Measurements from ENCODE around the gene NFATC1.

The NFATC1 gene

GRCh38 chr18:79486356-79487182, 90.8 kb downstream of the NFATC1 start:
- Histone ChIP-seq H3K36me3 (ENCODE audit: insufficient read depth, low read length) (no peaks in the 10 kb centered on the region), H3K4me3 (ENCODE audit: low read length) (no peak overlapping the region), H3K4me1 (ENCODE audit: insufficient read depth, low read length) (no peaks in the 10 kb centered on the region), H3K27me3 (ENCODE audit: insufficient read depth, low read length) (no peaks in the 10 kb centered on the region), H3K9ac (ENCODE audit: low read depth, low read length) (no peak overlapping the region), H3K9me3 (ENCODE audit: insufficient read depth, low read depth, low read length) (no peaks in the 10 kb centered on the region), H3K27ac (ENCODE audit: low read depth, low read length) (no peak overlapping the region)
- 96% methylated on average over 69 of the region's 69 CpGs for WGBS

GRCh38 chr18:79487183-79487800, 91.6 kb downstream of the NFATC1 start:
- Histone ChIP-seq H3K4me1 (ENCODE audit: insufficient read depth, low read length) (no peaks in the 10 kb centered on the region), H3K9me3 (ENCODE audit: insufficient read depth, low read depth, low read length) (no peaks in the 10 kb centered on the region), H3K36me3 (ENCODE audit: insufficient read depth, low read length) (no peaks in the 10 kb centered on the region), H3K27ac (ENCODE audit: low read depth, low read length) (no peak overlapping the region), H3K4me3 (ENCODE audit: low read length) (no peak overlapping the region), H3K27me3 (ENCODE audit: insufficient read depth, low read length) (no peaks in the 10 kb centered on the region), H3K9ac (ENCODE audit: low read depth, low read length) (no peak overlapping the region)
- 95% methylated on average over 42 of the region's 42 CpGs for WGBS

GRCh38 chr18:79487801-79488201, 92.1 kb downstream of the NFATC1 start:
- H3K27me3 ChIP-seq (ENCODE audit: insufficient read depth, low read length): no peaks in the 10 kb centered on the region
- no peak overlapping the region for H3K9ac ChIP-seq (ENCODE audit: low read depth, low read length)
- H3K27ac ChIP-seq (ENCODE audit: low read depth, low read length): no peak overlapping the region
- no peaks in the 10 kb centered on the region for H3K4me1 ChIP-seq (ENCODE audit: insufficient read depth, low read length)
- H3K36me3 ChIP-seq (ENCODE audit: insufficient read depth, low read length): no peaks in the 10 kb centered on the region
- WGBS: 92% methylated on average over 22 of the region's 22 CpGs
- H3K9me3 ChIP-seq (ENCODE audit: insufficient read depth, low read depth, low read length): no peaks in the 10 kb centered on the region
- no peak overlapping the region for H3K4me3 ChIP-seq (ENCODE audit: low read length)

GRCh38 chr18:79488311-79489050, 92.8 kb downstream of the NFATC1 start:
- Histone ChIP-seq H3K4me1 (ENCODE audit: insufficient read depth, low read length) (no peaks in the 10 kb centered on the region), H3K27ac (ENCODE audit: low read depth, low read length) (no peak overlapping the region), H3K9ac (ENCODE audit: low read depth, low read length) (no peak overlapping the region), H3K4me3 (ENCODE audit: low read length) (no peak overlapping the region), H3K9me3 (ENCODE audit: insufficient read depth, low read depth, low read length) (no peaks in the 10 kb centered on the region), H3K27me3 (ENCODE audit: insufficient read depth, low read length) (no peaks in the 10 kb centered on the region), H3K36me3 (ENCODE audit: insufficient read depth, low read length) (no peaks in the 10 kb centered on the region)
- 96% methylated on average over 26 of the region's 26 CpGs for WGBS

- no peaks in the 10 kb centered on the region for H3K4me1 ChIP-seq (ENCODE audit: insufficient read depth, low read length)
- WGBS: 94% methylated on average over 32 of the region's 32 CpGs
- no peak overlapping the region for H3K27ac ChIP-seq (ENCODE audit: low read depth, low read length)
- H3K9ac ChIP-seq (ENCODE audit: low read depth, low read length): no peak overlapping the region
- H3K4me3 ChIP-seq (ENCODE audit: low read length): no peak overlapping the region
- H3K9me3 ChIP-seq (ENCODE audit: insufficient read depth, low read depth, low read length): no peaks in the 10 kb centered on the region
- H3K27me3 ChIP-seq (ENCODE audit: insufficient read depth, low read length): no peaks in the 10 kb centered on the region
- no peaks in the 10 kb centered on the region for H3K36me3 ChIP-seq (ENCODE audit: insufficient read depth, low read length)
Measured at GRCh38 chr18:79489051-79489898, 93.5 kb downstream of the NFATC1 start.

- WGBS: 91% methylated on average over 16 of the region's 16 CpGs
Measured at GRCh38 chr18:79489899-79490625, 94.3 kb downstream of the NFATC1 start.

GRCh38 chr18:79490626-79491041, 94.9 kb downstream of the NFATC1 start:
- H3K4me3 ChIP-seq (ENCODE audit: low read length): no peak overlapping the region
- H3K36me3 ChIP-seq (ENCODE audit: insufficient read depth, low read length): no peaks in the 10 kb centered on the region
- no peaks in the 10 kb centered on the region for H3K4me1 ChIP-seq (ENCODE audit: insufficient read depth, low read length)
- no peak overlapping the region for H3K27ac ChIP-seq (ENCODE audit: low read depth, low read length)
- no peaks in the 10 kb centered on the region for H3K9me3 ChIP-seq (ENCODE audit: insufficient read depth, low read depth, low read length)
- no peaks in the 10 kb centered on the region for H3K27me3 ChIP-seq (ENCODE audit: insufficient read depth, low read length)
- WGBS: 97% methylated on average over 22 of the region's 22 CpGs
- no peak overlapping the region for H3K9ac ChIP-seq (ENCODE audit: low read depth, low read length)

More at GRCh38 chr18:79489899-79490625, 94.3 kb downstream of the NFATC1 start:
- H3K36me3 ChIP-seq (ENCODE audit: insufficient read depth, low read length): no peaks in the 10 kb centered on the region
- H3K9me3 ChIP-seq (ENCODE audit: insufficient read depth, low read depth, low read length): no peaks in the 10 kb centered on the region
- H3K4me1 ChIP-seq (ENCODE audit: insufficient read depth, low read length): no peaks in the 10 kb centered on the region
- H3K27ac ChIP-seq (ENCODE audit: low read depth, low read length): no peak overlapping the region
- no peak overlapping the region for H3K9ac ChIP-seq (ENCODE audit: low read depth, low read length)
- no peak overlapping the region for H3K4me3 ChIP-seq (ENCODE audit: low read length)
- no peaks in the 10 kb centered on the region for H3K27me3 ChIP-seq (ENCODE audit: insufficient read depth, low read length)

GRCh38 chr18:79491081-79491551, 95.4 kb downstream of the NFATC1 start:
- no peaks in the 10 kb centered on the region for H3K9me3 ChIP-seq (ENCODE audit: insufficient read depth, low read depth, low read length)
- H3K9ac ChIP-seq (ENCODE audit: low read depth, low read length): no peak overlapping the region
- no peak overlapping the region for H3K4me3 ChIP-seq (ENCODE audit: low read length)
- H3K27me3 ChIP-seq (ENCODE audit: insufficient read depth, low read length): no peaks in the 10 kb centered on the region
- no peaks in the 10 kb centered on the region for H3K4me1 ChIP-seq (ENCODE audit: insufficient read depth, low read length)
- 96% methylated on average over 19 of the region's 19 CpGs for WGBS
- H3K36me3 ChIP-seq (ENCODE audit: insufficient read depth, low read length): no peaks in the 10 kb centered on the region
- H3K27ac ChIP-seq (ENCODE audit: low read depth, low read length): no peak overlapping the region

GRCh38 chr18:79493211-79493800, 97.6 kb downstream of the NFATC1 start:
- Histone ChIP-seq H3K9me3 (ENCODE audit: insufficient read depth, low read depth, low read length) (peaks cover 4% of the 10 kb centered on the region; the same call in 1 of the 2 replicates), H3K27ac (ENCODE audit: low read depth, low read length) (no peak overlapping the region), H3K4me3 (ENCODE audit: low read length) (no peak overlapping the region), H3K9ac (ENCODE audit: low read depth, low read length) (no peak overlapping the region), H3K27me3 (ENCODE audit: insufficient read depth, low read length) (no peaks in the 10 kb centered on the region), H3K36me3 (ENCODE audit: insufficient read depth, low read length) (no peaks in the 10 kb centered on the region), H3K4me1 (ENCODE audit: insufficient read depth, low read length) (no peaks in the 10 kb centered on the region)
- 97% methylated on average over 65 of the region's 65 CpGs for WGBS

- WGBS: 96% methylated on average over 41 of the region's 41 CpGs
- H3K27me3 ChIP-seq (ENCODE audit: insufficient read depth, low read length): no peaks in the 10 kb centered on the region
- H3K27ac ChIP-seq (ENCODE audit: low read depth, low read length): no peak overlapping the region
- peaks cover 9% of the 10 kb centered on the region; the same call in 1 of the 2 replicates for H3K9me3 ChIP-seq (ENCODE audit: insufficient read depth, low read depth, low read length)
- H3K36me3 ChIP-seq (ENCODE audit: insufficient read depth, low read length): no peaks in the 10 kb centered on the region
- no peaks in the 10 kb centered on the region for H3K4me1 ChIP-seq (ENCODE audit: insufficient read depth, low read length)
- no peak overlapping the region for H3K4me3 ChIP-seq (ENCODE audit: low read length)
- H3K9ac ChIP-seq (ENCODE audit: low read depth, low read length): no peak overlapping the region
Measured at GRCh38 chr18:79493801-79494211, 98.1 kb downstream of the NFATC1 start.
